ENCODE results near the gene CTDNEP1. TPM values are rescaled to one million over a fixed set of nuclear protein-coding genes. Genes with fewer than 3 reads are reported as not detected.
A peak's percentile ranks its signal among the peaks of the same experiment; 100 is the strongest.

Gene CTDNEP1
- total RNA-seq, 3 donors from 2014 or later (not counting 1 experiment from before 2014, with no cell fraction given) = 127 to 139 (median 131) TPM

DNA sequence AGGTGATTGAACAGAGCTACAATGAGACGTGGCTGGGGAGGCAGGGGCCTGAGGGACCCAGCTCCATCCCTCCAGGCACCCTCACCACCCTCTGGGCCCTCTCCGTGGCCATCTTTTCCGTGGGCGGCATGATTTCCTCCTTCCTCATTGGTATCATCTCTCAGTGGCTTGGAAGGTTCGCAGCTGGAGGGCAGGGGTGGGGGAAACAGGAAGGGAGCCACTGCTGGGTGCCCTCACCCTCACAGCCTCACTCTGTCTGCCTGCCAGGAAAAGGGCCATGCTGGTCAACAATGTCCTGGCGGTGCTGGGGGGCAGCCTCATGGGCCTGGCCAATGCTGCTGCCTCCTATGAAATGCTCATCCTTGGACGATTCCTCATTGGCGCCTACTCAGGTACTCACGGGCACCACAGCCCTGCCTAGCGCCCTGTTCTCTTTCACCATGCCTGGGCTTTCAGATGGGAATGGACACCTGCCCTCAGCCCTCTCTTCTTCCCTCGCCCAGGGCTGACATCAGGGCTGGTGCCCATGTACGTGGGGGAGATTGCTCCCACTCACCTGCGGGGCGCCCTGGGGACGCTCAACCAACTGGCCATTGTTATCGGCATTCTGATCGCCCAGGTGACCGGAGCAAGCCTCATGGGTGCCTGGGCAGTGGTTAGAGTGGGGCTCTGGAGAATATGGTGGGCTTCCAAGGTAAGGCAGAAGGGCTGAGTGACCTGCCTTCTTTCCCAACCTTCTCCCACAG is 32.1 kb upstream of the CTDNEP1 start:
- no peak overlapping the region for H3K27ac Mint-ChIP-seq

GRCh38 chr17:7282752-7283321 is 31.3 kb upstream of the CTDNEP1 start:
- Mint-ChIP-seq H3K9me3 (no peaks in the 10 kb centered on the region), H3K4me3 (peak overlapping the region; percentile 42), H3K27me3 (ENCODE audit: low read depth in 2 of 2) (peaks cover 32 to 36% of the 10 kb centered on the region in 2 donors), H3K4me1 (peaks cover 22 to 31% of the 10 kb centered on the region in 2 donors), H3K27ac (peak overlapping the region in 1 of 2 donors; percentile 16), H3K36me3 (no peaks in the 10 kb centered on the region)
- H3K4me3 ChIP-seq (ENCODE audit: low read length) = no peak overlapping the region
- no peak overlapping the region for H3K27ac ChIP-seq (ENCODE audit: low read length)
- DNase-seq = no peak
- H3K4me1 ChIP-seq (ENCODE audit: control insufficient read depth, insufficient read depth, low read length) = peaks cover 31% of the 10 kb centered on the region
- H3K36me3 ChIP-seq (ENCODE audit: control insufficient read depth, insufficient read depth, low read length) = no peaks in the 10 kb centered on the region
- TF ChIP-seq, protein P1, sequence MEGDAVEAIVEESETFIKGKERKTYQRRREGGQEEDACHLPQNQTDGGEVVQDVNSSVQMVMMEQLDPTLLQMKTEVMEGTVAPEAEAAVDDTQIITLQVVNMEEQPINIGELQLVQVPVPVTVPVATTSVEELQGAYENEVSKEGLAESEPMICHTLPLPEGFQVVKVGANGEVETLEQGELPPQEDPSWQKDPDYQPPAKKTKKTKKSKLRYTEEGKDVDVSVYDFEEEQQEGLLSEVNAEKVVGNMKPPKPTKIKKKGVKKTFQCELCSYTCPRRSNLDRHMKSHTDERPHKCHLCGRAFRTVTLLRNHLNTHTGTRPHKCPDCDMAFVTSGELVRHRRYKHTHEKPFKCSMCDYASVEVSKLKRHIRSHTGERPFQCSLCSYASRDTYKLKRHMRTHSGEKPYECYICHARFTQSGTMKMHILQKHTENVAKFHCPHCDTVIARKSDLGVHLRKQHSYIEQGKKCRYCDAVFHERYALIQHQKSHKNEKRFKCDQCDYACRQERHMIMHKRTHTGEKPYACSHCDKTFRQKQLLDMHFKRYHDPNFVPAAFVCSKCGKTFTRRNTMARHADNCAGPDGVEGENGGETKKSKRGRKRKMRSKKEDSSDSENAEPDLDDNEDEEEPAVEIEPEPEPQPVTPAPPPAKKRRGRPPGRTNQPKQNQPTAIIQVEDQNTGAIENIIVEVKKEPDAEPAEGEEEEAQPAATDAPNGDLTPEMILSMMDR (IDR thresholded peaks at IDR 0.05) = no peak
- H3K27me3 ChIP-seq (ENCODE audit: control insufficient read depth, insufficient read depth, low read length) = peaks cover 33% of the 10 kb centered on the region
- intact Hi-C loops (cut with micrococcal nuclease) = loop anchor here (10.0 kb wide), 1 partner anchor 402 kb away; the partner anchor contains the start of genes TP53 and WRAP53
- no peaks in the 10 kb centered on the region for H3K9me3 ChIP-seq (ENCODE audit: control insufficient read depth, insufficient read depth, low read length)
- no peak for ATAC-seq
- 60% methylated on average over 6 of the region's 6 CpGs for WGBS (ENCODE audit: insufficient coverage)

More for the DNA sequence above, 32.1 kb upstream of the CTDNEP1 start:
- Mint-ChIP-seq H3K36me3 (no peaks in the 10 kb centered on the region), H3K4me1 (peaks cover 22 to 31% of the 10 kb centered on the region in 2 donors), H3K4me3 (peak overlapping the region; percentile 31), H3K27me3 (ENCODE audit: low read depth in 2 of 2) (peaks cover 40 to 42% of the 10 kb centered on the region in 2 donors), H3K9me3 (no peaks in the 10 kb centered on the region)
- peaks cover 31% of the 10 kb centered on the region for H3K4me1 ChIP-seq (ENCODE audit: control insufficient read depth, insufficient read depth, low read length)
- ATAC-seq (no peak), DNase-seq (no peak)
- TF ChIP-seq, protein P1 (IDR thresholded peaks at IDR 0.05) = no peak
- intact Hi-C loops (cut with micrococcal nuclease) = loop anchor here (10.0 kb wide), 1 partner anchor 401 kb away; the partner anchor contains the start of genes TP53 and WRAP53
- H3K27me3 ChIP-seq (ENCODE audit: control insufficient read depth, insufficient read depth, low read length) = peaks cover 33% of the 10 kb centered on the region
- WGBS (ENCODE audit: insufficient coverage) = 85% methylated on average over 16 of the region's 18 CpGs
- H3K4me3 ChIP-seq (ENCODE audit: low read length) = no peak overlapping the region
- H3K36me3 ChIP-seq (ENCODE audit: control insufficient read depth, insufficient read depth, low read length) = no peaks in the 10 kb centered on the region
- no peaks in the 10 kb centered on the region for H3K9me3 ChIP-seq (ENCODE audit: control insufficient read depth, insufficient read depth, low read length)
- no peak overlapping the region for H3K27ac ChIP-seq (ENCODE audit: low read length)

DNA sequence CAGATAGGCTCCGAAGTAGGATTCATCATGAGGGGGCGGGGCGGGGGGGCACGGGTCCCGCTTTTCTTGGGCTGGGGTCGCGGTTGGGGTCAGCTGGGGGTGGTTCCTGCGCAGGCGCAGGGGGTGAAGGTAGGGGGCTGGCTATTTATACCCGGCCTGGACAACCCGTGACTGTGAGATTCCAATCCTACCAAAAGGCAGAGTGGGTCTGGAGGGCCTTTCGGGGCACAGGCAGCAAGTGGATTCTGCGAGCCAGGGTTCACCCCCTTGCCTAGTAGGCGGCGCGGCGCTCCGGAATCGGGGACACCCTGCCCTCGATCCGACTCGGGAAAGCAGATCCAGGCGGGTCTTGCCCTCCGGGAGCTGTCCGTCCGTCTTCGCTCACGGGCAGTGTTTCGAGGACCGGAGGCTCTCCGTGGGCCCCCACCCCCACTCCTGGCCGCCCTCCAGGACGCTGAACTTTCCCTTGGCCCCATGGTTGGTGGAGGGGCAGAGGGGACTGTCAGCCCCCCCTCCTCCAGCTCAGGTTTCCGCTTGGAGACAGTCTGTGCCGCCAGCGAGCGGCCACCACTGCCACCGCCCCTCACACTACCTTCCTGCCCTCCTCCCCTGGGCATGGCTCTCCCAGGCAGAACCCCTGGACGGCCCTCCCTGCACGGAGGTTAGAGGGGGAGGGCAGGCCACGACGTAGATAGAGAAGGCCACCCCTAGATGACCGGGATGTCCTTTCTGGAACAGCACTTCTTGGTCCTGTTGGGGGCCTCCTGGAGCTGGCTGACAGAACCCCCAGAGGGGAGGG is 30.6 kb upstream of the CTDNEP1 start:
- Mint-ChIP-seq H3K27ac (peak overlapping the region in 1 of 2 donors; percentile 16), H3K4me3 (peak overlapping the region; percentile 90), H3K9me3 (no peaks in the 10 kb centered on the region), H3K27me3 (ENCODE audit: low read depth in 2 of 2) (peaks cover 25 to 31% of the 10 kb centered on the region in 2 donors), H3K36me3 (no peaks in the 10 kb centered on the region), H3K4me1 (peaks cover 22 to 31% of the 10 kb centered on the region in 2 donors)
- Histone ChIP-seq H3K4me1 (ENCODE audit: control insufficient read depth, insufficient read depth, low read length) (peaks cover 31% of the 10 kb centered on the region), H3K27ac (ENCODE audit: low read length) (no peak overlapping the region), H3K36me3 (ENCODE audit: control insufficient read depth, insufficient read depth, low read length) (no peaks in the 10 kb centered on the region), H3K27me3 (ENCODE audit: control insufficient read depth, insufficient read depth, low read length) (peaks cover 33% of the 10 kb centered on the region), H3K4me3 (ENCODE audit: low read length) (no peak overlapping the region), H3K9me3 (ENCODE audit: control insufficient read depth, insufficient read depth, low read length) (no peaks in the 10 kb centered on the region)
- peak in 1 of 2 donors; percentile 34 for DNase-seq
- 7% methylated on average over 42 of the region's 43 CpGs for WGBS (ENCODE audit: insufficient coverage)
- no peak for ATAC-seq
- TF ChIP-seq, protein P1 (IDR thresholded peaks at IDR 0.05) = no peak
- intact Hi-C loops (cut with micrococcal nuclease) = loop anchor here (2.0 to 10.0 kb wide), 2 partner anchors 47 to 403 kb away; partner anchors contain the start of genes NEURL4, TP53 and WRAP53

Measured in natural killer cell (primary cell).